Neural cell (in vitro differentiated cells): ENCODE data around the gene STK24. TPM values are rescaled to one million over a fixed set of nuclear protein-coding genes. Genes with fewer than 3 reads are reported as not detected.

Experiments
- H2AFZ ChIP-seq: fragments of 200-600, 300-800 bp; sonication (generic), shearing (Covaris generic); 2 replicates; pipeline ENCODE4 v1.6.0; 2014; ENCODE audit warnings: low read depth, mild to moderate bottlenecking, antibody characterized with exemption, low read length, moderate library complexity
- H3F3A ChIP-seq: fragments of 200-600 bp; shearing (Covaris generic); 2 replicates; pipeline ENCODE4 v1.6.1; 2016; ENCODE audit warnings: mild to moderate bottlenecking, moderate library complexity, mixed read lengths, antibody characterized with exemption, low read length; ENCODE audit not compliant: insufficient read depth, poor library complexity, severe bottlenecking
- H3K27ac ChIP-seq: fragments of 200-600, 300-800 bp; sonication (generic), shearing (Covaris generic); 2 replicates; pipeline ENCODE4 v1.5.1; 2014; ENCODE audit warnings: mild to moderate bottlenecking, low read length, moderate library complexity
- H3K27me3 ChIP-seq: fragments of 300-800, 200-600 bp; sonication (generic), shearing (Covaris generic); 2 replicates; pipeline ENCODE4 v1.6.0; 2014; ENCODE audit warnings: mild to moderate bottlenecking, low read depth, low read length, moderate library complexity; ENCODE audit not compliant: insufficient read depth
- H3K36me3 ChIP-seq: fragments of 300-800, 200-600 bp; sonication (generic), shearing (Covaris generic); 2 replicates; pipeline ENCODE4 v1.5.1; 2014; ENCODE audit warnings: mild to moderate bottlenecking, antibody characterized with exemption, low read length, moderate library complexity; ENCODE audit not compliant: insufficient read depth
- H3K4me2 ChIP-seq: fragments of 300-800, 200-600 bp; sonication (generic), shearing (Covaris generic); 2 replicates; pipeline ENCODE4 v1.6.0; 2014; ENCODE audit warnings: mild to moderate bottlenecking, low read length
- H3K4me3 ChIP-seq: fragments of 300-800, 200-600 bp; sonication (generic), shearing (Covaris generic); 2 replicates; pipeline ENCODE4 v1.5.1; 2014; ENCODE audit warnings: mild to moderate bottlenecking, low read length, moderate library complexity
- H3K79me2 ChIP-seq: fragments of 200-600 bp; shearing (Covaris generic); replicated peaks from 2 replicates; pipeline ENCODE4 v1.6.0; 2014; ENCODE audit warnings: mild to moderate bottlenecking, low read length, moderate library complexity; ENCODE audit not compliant: insufficient read depth
- H3K9ac ChIP-seq: fragments of 300-800, 200-600 bp; sonication (generic), shearing (Covaris generic); 2 replicates; pipeline ENCODE4 v1.6.1; 2016; ENCODE audit warnings: mild to moderate bottlenecking, low read length, mixed read lengths
- H3K9me2 ChIP-seq: fragments of 200-600 bp; shearing (Covaris generic); 2 replicates; pipeline ENCODE4 v1.6.1; 2016; ENCODE audit warnings: mild to moderate bottlenecking, low read length, mixed read lengths; ENCODE audit not compliant: insufficient read depth
- H3K9me3 ChIP-seq: fragments of 200-600, 300-800 bp; sonication (generic), shearing (Covaris generic); 2 replicates; pipeline ENCODE4 v1.6.1; 2016; ENCODE audit warnings: mild to moderate bottlenecking, mixed run types, low read length, moderate library complexity, mixed read lengths
- H4K20me1 ChIP-seq: fragments of 200-600 bp; shearing (Covaris generic); 2 replicates; pipeline ENCODE4 v1.6.1; 2016; ENCODE audit warnings: mild to moderate bottlenecking, mixed run types; ENCODE audit not compliant: insufficient read depth
- EP300 ChIP-seq: fragments of 450-650 bp; conservative IDR thresholded peaks from 2 replicates; pipeline ENCODE4 v1.6.1; 2014; ENCODE audit warnings: antibody characterized with exemption, mild to moderate bottlenecking, moderate library complexity; ENCODE audit not compliant: poor library complexity, severe bottlenecking
- EZH2 ChIP-seq: fragments of 200-600, 300-800 bp; shearing (Covaris generic), sonication (generic); IDR thresholded peaks from 2 replicates; pipeline ENCODE4 v1.6.1; 2014; ENCODE audit warnings: antibody characterized with exemption, low read length, borderline replicate concordance, mild to moderate bottlenecking; ENCODE audit not compliant: insufficient read depth, poor library complexity, severe bottlenecking
- MXI1 ChIP-seq: fragments of 450-650 bp; conservative IDR thresholded peaks from 2 replicates; pipeline ENCODE4 v1.6.1; 2014; ENCODE audit warnings: antibody characterized with exemption, mild to moderate bottlenecking; ENCODE audit not compliant: poor library complexity, severe bottlenecking
- POLR2AphosphoS5 ChIP-seq: IDR thresholded peaks from 2 replicates; pipeline ENCODE4 v1.6.1; 2012
- RAD21 ChIP-seq: fragments of 450-650 bp; conservative IDR thresholded peaks from 2 replicates; pipeline ENCODE4 v1.6.1; 2014; ENCODE audit warnings: antibody characterized with exemption, mild to moderate bottlenecking, moderate library complexity
- SMC3 ChIP-seq: fragments of 450-650 bp; conservative IDR thresholded peaks from 2 replicates; pipeline ENCODE4 v1.6.1; 2014; ENCODE audit warnings: antibody characterized with exemption, mild to moderate bottlenecking, moderate library complexity; ENCODE audit not compliant: poor library complexity
- TAF1 ChIP-seq: IDR thresholded peaks from 2 replicates; pipeline ENCODE4 v1.6.1; 2012; ENCODE audit warnings: low read depth
- polyA plus RNA-seq: library from polyadenylated mRNA; depleted of rRNA; stranded (reverse); fragments of >200 nt; gene quantifications from 2 replicates; pipeline ENCODE4 v1.2.3, GENCODE V29; 2014
- TF ChIP-seq, protein P1 (sequence below): IDR thresholded peaks from 2 replicates; pipeline ENCODE4 v1.6.1; 2012; ENCODE audit warnings: borderline replicate concordance
- TF ChIP-seq, protein P2 (sequence below): fragments of 450-650 bp; IDR thresholded peaks from 2 replicates; pipeline ENCODE4 v1.5.1; 2014; ENCODE audit warnings: antibody characterized with exemption, mild to moderate bottlenecking, moderate library complexity; ENCODE audit not compliant: poor library complexity, severe bottlenecking

Gene STK24
- polyA plus RNA-seq, 1 donor from 2014 or later, result 66.0 TPM

DNA sequence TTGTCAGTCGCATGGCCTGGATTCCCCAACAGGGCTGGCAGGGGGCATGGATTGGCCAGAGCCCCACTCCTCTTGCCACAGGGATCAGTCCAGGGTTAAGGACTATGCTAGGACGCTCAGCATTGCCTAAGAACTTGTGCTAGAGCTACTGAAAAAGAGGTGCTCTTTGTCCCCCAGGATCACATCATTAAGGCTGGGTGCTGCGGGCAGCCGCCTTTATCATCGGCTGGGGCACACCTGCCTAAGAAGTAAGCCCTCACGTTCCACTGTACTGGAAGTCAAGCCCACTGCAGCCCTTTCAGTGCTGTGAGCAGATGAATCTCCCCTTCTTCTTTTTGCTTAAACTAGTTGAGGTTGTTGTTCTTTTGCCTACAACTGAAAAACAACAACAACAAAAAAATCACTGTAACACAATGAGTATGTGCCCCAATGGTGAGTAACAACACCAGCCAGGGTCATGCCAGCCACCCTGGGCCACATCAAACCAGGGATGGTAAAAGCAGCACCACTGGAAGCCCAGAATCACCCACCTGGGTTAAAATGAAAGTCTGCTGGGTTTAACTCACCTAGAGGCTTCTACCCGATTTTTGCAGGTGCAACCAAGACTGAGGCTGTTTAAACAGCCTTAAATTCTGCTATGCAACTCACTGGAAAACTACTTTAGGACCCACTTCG is 20.6 kb downstream of the STK24 start:
- peaks cover 4% of the 10 kb centered on the region for H3K36me3 ChIP-seq
- H3K9ac ChIP-seq, result no peak overlapping the region
- no peak overlapping the region for H3K4me3 ChIP-seq
- H4K20me1 ChIP-seq, result no peaks in the 10 kb centered on the region
- H3K27ac ChIP-seq, result no peak overlapping the region
- H3K79me2 ChIP-seq, result peaks cover 49% of the 10 kb centered on the region
- no peaks in the 10 kb centered on the region for H3K27me3 ChIP-seq
- H3K9me2 ChIP-seq, result no peaks in the 10 kb centered on the region
- peaks cover 3% of the 10 kb centered on the region for H3K9me3 ChIP-seq
- TF ChIP-seq SMC3 (no peak), MXI1 (no peak), TAF1 (no peak), EZH2 (no peak), POLR2AphosphoS5 (no peak), EP300 (no peak), RAD21 (no peak)
- TF ChIP-seq, protein P1, sequence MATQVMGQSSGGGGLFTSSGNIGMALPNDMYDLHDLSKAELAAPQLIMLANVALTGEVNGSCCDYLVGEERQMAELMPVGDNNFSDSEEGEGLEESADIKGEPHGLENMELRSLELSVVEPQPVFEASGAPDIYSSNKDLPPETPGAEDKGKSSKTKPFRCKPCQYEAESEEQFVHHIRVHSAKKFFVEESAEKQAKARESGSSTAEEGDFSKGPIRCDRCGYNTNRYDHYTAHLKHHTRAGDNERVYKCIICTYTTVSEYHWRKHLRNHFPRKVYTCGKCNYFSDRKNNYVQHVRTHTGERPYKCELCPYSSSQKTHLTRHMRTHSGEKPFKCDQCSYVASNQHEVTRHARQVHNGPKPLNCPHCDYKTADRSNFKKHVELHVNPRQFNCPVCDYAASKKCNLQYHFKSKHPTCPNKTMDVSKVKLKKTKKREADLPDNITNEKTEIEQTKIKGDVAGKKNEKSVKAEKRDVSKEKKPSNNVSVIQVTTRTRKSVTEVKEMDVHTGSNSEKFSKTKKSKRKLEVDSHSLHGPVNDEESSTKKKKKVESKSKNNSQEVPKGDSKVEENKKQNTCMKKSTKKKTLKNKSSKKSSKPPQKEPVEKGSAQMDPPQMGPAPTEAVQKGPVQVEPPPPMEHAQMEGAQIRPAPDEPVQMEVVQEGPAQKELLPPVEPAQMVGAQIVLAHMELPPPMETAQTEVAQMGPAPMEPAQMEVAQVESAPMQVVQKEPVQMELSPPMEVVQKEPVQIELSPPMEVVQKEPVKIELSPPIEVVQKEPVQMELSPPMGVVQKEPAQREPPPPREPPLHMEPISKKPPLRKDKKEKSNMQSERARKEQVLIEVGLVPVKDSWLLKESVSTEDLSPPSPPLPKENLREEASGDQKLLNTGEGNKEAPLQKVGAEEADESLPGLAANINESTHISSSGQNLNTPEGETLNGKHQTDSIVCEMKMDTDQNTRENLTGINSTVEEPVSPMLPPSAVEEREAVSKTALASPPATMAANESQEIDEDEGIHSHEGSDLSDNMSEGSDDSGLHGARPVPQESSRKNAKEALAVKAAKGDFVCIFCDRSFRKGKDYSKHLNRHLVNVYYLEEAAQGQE, result no peak
- TF ChIP-seq, protein P2, sequence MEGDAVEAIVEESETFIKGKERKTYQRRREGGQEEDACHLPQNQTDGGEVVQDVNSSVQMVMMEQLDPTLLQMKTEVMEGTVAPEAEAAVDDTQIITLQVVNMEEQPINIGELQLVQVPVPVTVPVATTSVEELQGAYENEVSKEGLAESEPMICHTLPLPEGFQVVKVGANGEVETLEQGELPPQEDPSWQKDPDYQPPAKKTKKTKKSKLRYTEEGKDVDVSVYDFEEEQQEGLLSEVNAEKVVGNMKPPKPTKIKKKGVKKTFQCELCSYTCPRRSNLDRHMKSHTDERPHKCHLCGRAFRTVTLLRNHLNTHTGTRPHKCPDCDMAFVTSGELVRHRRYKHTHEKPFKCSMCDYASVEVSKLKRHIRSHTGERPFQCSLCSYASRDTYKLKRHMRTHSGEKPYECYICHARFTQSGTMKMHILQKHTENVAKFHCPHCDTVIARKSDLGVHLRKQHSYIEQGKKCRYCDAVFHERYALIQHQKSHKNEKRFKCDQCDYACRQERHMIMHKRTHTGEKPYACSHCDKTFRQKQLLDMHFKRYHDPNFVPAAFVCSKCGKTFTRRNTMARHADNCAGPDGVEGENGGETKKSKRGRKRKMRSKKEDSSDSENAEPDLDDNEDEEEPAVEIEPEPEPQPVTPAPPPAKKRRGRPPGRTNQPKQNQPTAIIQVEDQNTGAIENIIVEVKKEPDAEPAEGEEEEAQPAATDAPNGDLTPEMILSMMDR, result no peak
- H3F3A ChIP-seq, result no peaks in the 10 kb centered on the region
- H2AFZ ChIP-seq, result no peak overlapping the region
- no peak overlapping the region for H3K4me2 ChIP-seq

DNA sequence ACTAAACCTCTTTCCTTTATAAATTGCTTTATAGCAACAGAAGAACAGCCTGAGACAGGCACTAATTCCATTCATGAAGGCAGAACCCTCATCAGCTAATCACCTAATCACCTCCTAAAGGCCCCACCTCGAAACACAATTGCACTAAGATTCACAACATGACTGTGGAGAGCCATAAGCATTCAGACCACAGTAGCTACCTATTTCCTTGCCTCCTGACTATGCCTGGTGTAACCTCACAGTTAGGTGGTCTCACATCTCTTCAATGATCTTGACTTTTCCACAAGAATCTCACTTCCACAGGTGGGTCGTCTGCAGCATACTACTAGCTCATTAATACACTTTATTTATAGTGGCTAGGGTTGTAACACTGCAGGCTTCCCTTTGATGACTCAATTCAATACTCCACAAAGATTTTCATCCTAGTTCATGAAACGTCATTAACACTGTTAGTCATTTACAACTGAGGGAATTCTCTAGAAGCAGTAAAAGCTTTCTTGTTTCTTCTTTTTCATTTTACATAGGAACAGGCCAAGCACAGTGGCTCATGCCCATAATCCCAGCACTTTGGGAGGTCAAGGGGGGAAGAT is 27.1 kb downstream of the STK24 start:
- TF ChIP-seq RAD21 (no peak), EP300 (no peak), EZH2 (no peak)
- TF ChIP-seq, protein P1, result no peak
- no peaks in the 10 kb centered on the region for H3K9me2 ChIP-seq
- no peak overlapping the region for H2AFZ ChIP-seq
- peaks cover 22% of the 10 kb centered on the region for H3K79me2 ChIP-seq
- H3K4me3 ChIP-seq, result no peak overlapping the region
- peaks cover 3% of the 10 kb centered on the region for H3K9me3 ChIP-seq
- no peaks in the 10 kb centered on the region for H3F3A ChIP-seq
- peaks cover 4% of the 10 kb centered on the region for H3K36me3 ChIP-seq
- no peak overlapping the region for H3K9ac ChIP-seq
- H3K27me3 ChIP-seq, result no peaks in the 10 kb centered on the region
- no peak overlapping the region for H3K27ac ChIP-seq
- no peaks in the 10 kb centered on the region for H4K20me1 ChIP-seq
- no peak overlapping the region for H3K4me2 ChIP-seq
